GM12878 (cell line): Measurements from ENCODE around the gene FAM76B. TPM values are rescaled to one million over a fixed set of nuclear protein-coding genes. Genes with fewer than 3 reads are reported as not detected.
A peak's percentile ranks its signal among the peaks of the same experiment; 100 is the strongest.

Experiments
- ATAC-seq: fragments of 200-7000 bp; cut with Tn5 transposase; 3 replicates; pipeline ENCODE4 v1.9.1; 2020; ENCODE audit warnings: mild to moderate bottlenecking, moderate library complexity
- BruUV-seq: library from RNA; stranded (reverse); fragments of 400-500 nt; replicated peaks from 2 replicates; lab custom pipeline; 2021; lab: Mats Ljungman, UMichigan
- CTCF ChIA-PET: fragments of 300-600 bp; sonication (Branson Sonifier 250); formaldehyde crosslinking; extraction: SDS; loops from one replicate; lab custom pipeline; 2021; ENCODE audit warnings: inconsistent platforms; lab: Yijun Ruan, JAX
- POLR2A ChIA-PET: fragments of 350-600 bp; formaldehyde crosslinking; extraction: SDS; loops from one replicate; lab custom pipeline; 2021; ENCODE audit warnings: inconsistent platforms; lab: Charles Lee
- RAD21 ChIA-PET: fragments of 300-600 bp; sonication (Branson Sonifier 250); formaldehyde crosslinking; loops from one replicate; lab custom pipeline; 2023; ENCODE audit warnings: antibody characterized with exemption; ENCODE audit not compliant: unreplicated experiment; lab: Charles Lee
- SMC1A ChIA-PET: fragments of 300-600 bp; sonication (Branson Sonifier 250); formaldehyde crosslinking; loops from one replicate; lab custom pipeline; 2023; ENCODE audit not compliant: unreplicated experiment, uncharacterized antibody; lab: Charles Lee
- DNase-seq: peaks from one replicate; pipeline ENCODE4 v3.0.0-alpha.2; 2011; ENCODE audit warnings: low read depth, low spot score
- FAIRE-seq: peaks from 3 replicates; lab custom pipeline; 2011; peaks lifted over from hg19 to GRCh38; lab: Jason Lieb, UNC
- H2AFZ ChIP-seq: 2 replicates; pipeline ENCODE4 v1.6.0; 2011; ENCODE audit warnings: low read depth, low read length, control low read depth; ENCODE audit not compliant: control insufficient read depth
- H3K27ac ChIP-seq: 2 replicates; pipeline ENCODE4 v1.5.1; 2011; ENCODE audit warnings: control low read depth; ENCODE audit not compliant: control insufficient read depth, insufficient read depth
- H3K27me3 ChIP-seq, 2 experiments: replicated peaks in 1 of 2; 2 replicates each; pipeline versions ENCODE4 v1.6.0 to v1.6.1; 2011; ENCODE audit warnings: low read length in 1 of 2; ENCODE audit not compliant: control insufficient read depth in 2 of 2, insufficient read depth in 2 of 2
- H3K36me3 ChIP-seq, 2 experiments: 2 replicates each; pipeline ENCODE4 v1.5.1; 2011; ENCODE audit warnings: low read length in 1 of 2; ENCODE audit not compliant: control insufficient read depth in 2 of 2, insufficient read depth in 2 of 2
- H3K4me1 ChIP-seq: 2 replicates; pipeline ENCODE4 v1.6.1; 2011; ENCODE audit warnings: mild to moderate bottlenecking, low read length, moderate library complexity, mixed read lengths; ENCODE audit not compliant: control insufficient read depth, insufficient read depth
- H3K4me2 ChIP-seq: 2 replicates; pipeline ENCODE4 v1.6.0; 2011; ENCODE audit warnings: control low read depth; ENCODE audit not compliant: control insufficient read depth, insufficient read depth
- H3K4me3 ChIP-seq: fragments of 200-600 bp; sonication (generic); 2 replicates; pipeline ENCODE4 v1.5.1; 2016
- H3K79me2 ChIP-seq: 2 replicates; pipeline ENCODE4 v1.6.0; 2011; ENCODE audit warnings: low read length; ENCODE audit not compliant: control insufficient read depth, insufficient read depth
- H3K9ac ChIP-seq: 2 replicates; pipeline ENCODE4 v1.8.0; 2011; ENCODE audit warnings: low read length, control low read depth, mixed read lengths; ENCODE audit not compliant: control insufficient read depth, insufficient read depth
- H3K9me3 ChIP-seq: replicated peaks from 3 replicates; pipeline ENCODE4 v1.5.1; 2011; ENCODE audit warnings: mild to moderate bottlenecking, low read length; ENCODE audit not compliant: control insufficient read depth, insufficient read depth
- H4K20me1 ChIP-seq: 2 replicates; pipeline ENCODE4 v1.6.0; 2011; ENCODE audit not compliant: control insufficient read depth, insufficient read depth
- MTA2 ChIP-seq: fragments of 450-650 bp; IDR thresholded peaks from 2 replicates; pipeline ENCODE4 v1.6.1; 2016; ENCODE audit warnings: low read depth, mild to moderate bottlenecking, moderate library complexity
- SKIL ChIP-seq: fragments of 450-650 bp; IDR thresholded peaks from 2 replicates; pipeline ENCODE4 v1.6.1; 2017; ENCODE audit warnings: mild to moderate bottlenecking, low read depth, inconsistent platforms; ENCODE audit not compliant: poor library complexity, severe bottlenecking
- SMC3 ChIP-seq: IDR thresholded peaks from 2 replicates; pipeline ENCODE4 v1.6.1; 2011; ENCODE audit warnings: low read length, improper control_type of control experiment, borderline replicate concordance
- SP1 ChIP-seq: IDR thresholded peaks from one replicate; pipeline ENCODE4 v1.6.1; 2011; ENCODE audit warnings: low read depth, low read length
- ZBTB33 ChIP-seq: fragments of 450-650 bp; IDR thresholded peaks from 2 replicates; pipeline ENCODE4 v1.6.1; 2017; ENCODE audit warnings: mild to moderate bottlenecking
- ZNF217 ChIP-seq: fragments of 450-650 bp; IDR thresholded peaks from 2 replicates; pipeline ENCODE4 v1.6.1; 2017; ENCODE audit warnings: antibody characterized with exemption, mild to moderate bottlenecking
- WGBS: methylation state at CpG from one replicate; pipeline ENCODE4 v1.1.6; 2016; ENCODE audit warnings: low lambda C conversion rate; ENCODE audit not compliant: insufficient replicate concordance, insufficient coverage; ENCODE audit errors: missing lambda C conversion rate; 5-methylcytosine and 5-hydroxymethylcytosine counted together
- in situ Hi-C: fragments of 300-500 bp; cut with MboI; formaldehyde crosslinking; loops from 9 replicates; pipeline ENCODE4 v1.14.3; 2018; ENCODE audit warnings: mixed read lengths
- intact Hi-C: fragments of 100-400 bp; cut with micrococcal nuclease; formaldehyde crosslinking; loops from one replicate; pipeline ENCODE4 v1.14.2; 2022; ENCODE audit not compliant: unreplicated experiment
- polyA plus RNA-seq, 11 experiments: library from polyadenylated mRNA; depleted of rRNA in 4 of 11; unstranded in 6 of 11; stranded (reverse) in 5 of 11; fragments of >200 nt; fragmentation: Nextera tagmentation in 4 of 11; fragmentation: Illumina TruSeq in 1 of 11; extraction: Ambion mirVana in 4 of 11; extraction: Trizol in 1 of 11; gene quantifications; 1 replicate in 1 of 11; 2 replicates in 10 of 11; pipeline versions ENCODE4 v1.2.1 to v1.2.3, GENCODE V29; 2011 to 2016; ENCODE audit warnings: inconsistent platforms in 2 of 11, missing spikeins in 2 of 11, low read depth in 1 of 11
- total RNA-seq, 4 experiments: library from RNA; depleted of rRNA in 3 of 4; stranded (reverse); fragments of >200 nt in 3 of 4; fragmentation: Illumina TruSeq in 1 of 4; extraction: Trizol in 1 of 4; gene quantifications; 2 replicates each; pipeline versions ENCODE4 v1.2.1 to v1.2.3, GENCODE V29; 2013 to 2021

The FAM76B gene
- total and polyA plus RNA-seq, 10 of the 15 experiments (the other 5 are each of a cell fraction or from before 2014, with no cell fraction given): 13.5 to 56.8 (median 28.4) TPM

DNA sequence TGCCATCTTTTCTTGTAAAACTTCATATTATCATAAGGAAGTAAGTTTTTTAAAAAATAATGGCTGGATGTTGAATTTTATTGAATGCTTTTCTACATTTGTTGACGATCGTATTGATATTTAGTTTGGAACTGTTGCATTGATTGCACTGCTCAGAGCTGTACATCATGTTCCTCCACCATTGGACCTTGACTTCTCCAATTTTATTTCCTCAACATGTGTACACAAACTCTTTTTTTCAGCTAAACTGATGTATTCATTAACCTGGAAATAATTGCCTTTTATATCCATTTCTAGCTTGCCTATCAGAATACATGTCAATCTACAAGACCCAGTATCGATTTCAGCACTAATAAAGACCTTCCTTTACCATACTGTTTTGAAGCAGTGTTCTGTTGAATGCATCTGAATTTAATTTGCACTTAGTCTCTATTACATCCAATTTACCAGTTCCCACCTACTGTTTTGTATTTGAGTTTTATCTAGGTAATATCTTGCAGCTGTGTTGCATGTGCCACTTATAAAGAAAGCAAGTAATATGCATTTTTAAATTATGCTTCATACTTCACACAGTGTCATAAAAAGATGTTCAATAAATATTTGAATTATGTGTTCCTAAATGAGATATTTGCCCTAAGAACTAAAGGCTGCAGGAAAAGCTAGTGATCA is 6.2 kb upstream of the FAM76B start:
- H3K36me3 ChIP-seq: peaks cover 0 to 5% of the 10 kb centered on the region in 2 experiments; a peak in 1 of 4 replicates
- no peak overlapping the region for H3K27ac ChIP-seq
- CTCF ChIA-PET: interaction anchor here (0.8 to 1.2 kb wide), 3 partner anchors 31 to 100 kb away, joined by 3 read pairs; no protein-coding TSS in a partner anchor
- no TSS peak for BruUV-seq
- no peak overlapping the region for H2AFZ ChIP-seq
- no peak for ATAC-seq
- H3K4me1 ChIP-seq: 0 out of 2 replicates have a peak, but pooled peaks cover 3% of the 10 kb centered on the region
- TF ChIP-seq SMC3 (no peak), MTA2 (no peak), SP1 (no peak), ZNF217 (no peak), SKIL (no peak), ZBTB33 (no peak)
- no peaks in the 10 kb centered on the region for H4K20me1 ChIP-seq
- H3K9ac ChIP-seq: no peak overlapping the region
- H3K4me3 ChIP-seq: 0 out of 2 replicates have a peak overlapping the region, but pooled peaks have one; percentile 8
- H3K4me2 ChIP-seq: no peak overlapping the region
- no peak for FAIRE-seq
- SMC1A ChIA-PET: interaction anchor here (0.6 to 1.8 kb wide), 8 partner anchors 17 to 823 kb away, joined by 3 to 7 read pairs (median 3); no protein-coding TSS in a partner anchor
- DNase-seq: no peak
- POLR2A ChIA-PET: interaction anchor here (1.3 kb wide), 1 partner anchor 12 kb away, joined by 3 read pairs; no protein-coding TSS in a partner anchor
- in situ Hi-C loops (no loop called here), intact Hi-C loops (no loop called here)
- H3K9me3 ChIP-seq: no peaks in the 10 kb centered on the region
- 98% methylated on average over 3 of the region's 3 CpGs for WGBS
- peaks cover 68% of the 10 kb centered on the region for H3K79me2 ChIP-seq
- RAD21 ChIA-PET: interaction anchor here (0.7 to 1.6 kb wide), 3 partner anchors 101 to 629 kb away, joined by 3 read pairs; no protein-coding TSS in a partner anchor
- H3K27me3 ChIP-seq: no peaks in the 10 kb centered on the region
